ENCODE data around the gene PDPK1. TPM values are rescaled to one million over a fixed set of nuclear protein-coding genes. Genes with fewer than 3 reads are reported as not detected.

Gene PDPK1
- total and polyA plus RNA-seq, 2 of the 4 experiments (the other 2 are of a cell fraction), result 10.6 to 27.3 TPM

- H4K20me1 ChIP-seq (ENCODE audit: insufficient read depth, low read length), result peaks cover 17% of the 10 kb centered on the region
- intact Hi-C loops (cut with micrococcal nuclease), result loop anchor here (1.0 to 2.0 kb wide), 3 partner anchors 28 to 162 kb away; partner anchors contain the start of gene ABCA3
- no peaks in the 10 kb centered on the region for H3K9me1 ChIP-seq (ENCODE audit: insufficient read depth, low read length)
- H3K4me2 ChIP-seq (ENCODE audit: low read depth, low read length), result peak overlapping the region; percentile 1; the same call in 1 of the 2 replicates
- no peak overlapping the region for H3K4me3 ChIP-seq (ENCODE audit: insufficient read depth, low read depth, low read length)
- H3K18ac ChIP-seq (ENCODE audit: low read depth, low read length), result no peak overlapping the region
- in situ Hi-C loops (cut with MboI; ENCODE audit: low sequenced_read_pairs), result loop anchor here (10.0 kb wide), 1 partner anchor 247 kb away; the partner anchor contains the start of gene ECI1
- no peak overlapping the region for H4K8ac ChIP-seq (ENCODE audit: low read depth in 2 of 2, low read length in 2 of 2)
- no peak overlapping the region for H3K9ac ChIP-seq (ENCODE audit: low read depth, low read length)
- H3K79me1 ChIP-seq (ENCODE audit: low read depth in 1 of 2, low read length in 2 of 2), result peaks cover 3 to 19% of the 10 kb centered on the region in 2 experiments; a peak in 2 of 4 replicates
- H3K14ac ChIP-seq (replicated peaks; ENCODE audit: low read depth, low read length), result 0 out of 2 replicates have a peak overlapping the region, but pooled peaks have one; percentile 12
- no peak for ATAC-seq (ENCODE audit: low read depth)
- H3K27me3 ChIP-seq (ENCODE audit: control insufficient read depth, insufficient read depth, low read length), result no peaks in the 10 kb centered on the region
- H2AK9ac ChIP-seq (replicated peaks; ENCODE audit: low read depth, low read length, poor library complexity), result peak overlapping the region; percentile 73
- ChIA-PET POLR2A (ENCODE audit: unreplicated experiment) (no interaction called here), CTCF (interaction anchor here (0.7 to 1.0 kb wide), 3 partner anchors 13 to 34 kb away, joined by 3 to 4 read pairs (median 3); no protein-coding TSS in a partner anchor)
- H4K5ac ChIP-seq (ENCODE audit: low read depth, low read length), result no peak overlapping the region
- no peak overlapping the region for H2AK5ac ChIP-seq (ENCODE audit: low read depth, low read length)
- dilution Hi-C loops (cut with HindIII; ENCODE audit: low sequenced_read_pairs, unreplicated experiment), result no loop called here
- H3K36me3 ChIP-seq (ENCODE audit: control insufficient read depth, insufficient read depth, low read length), result peaks cover 7% of the 10 kb centered on the region; the same call in 1 of the 2 replicates
- peak overlapping the region; percentile 88 for H2AFZ ChIP-seq (replicated peaks; ENCODE audit: low read length, poor library complexity)
- H3K27ac ChIP-seq (ENCODE audit: insufficient read depth, low read length), result no peak overlapping the region
- no peak for DNase-seq
- WGBS, 2 experiments (ENCODE audit: extremely low coverage in 2 of 2, insufficient read length in 1 of 2), result 70% methylated on average over 11 of the region's 18 CpGs; no CpG with 5 or more reads in 1 of the 2 experiments
- no peak overlapping the region for H2BK20ac ChIP-seq (ENCODE audit: low read depth, low read length)
- 0 out of 2 replicates have a peak overlapping the region, but pooled peaks have one; percentile 34 for H4K91ac ChIP-seq (ENCODE audit: insufficient read depth, low read depth, low read length)
- peak overlapping the region; percentile 34 for H2BK5ac ChIP-seq (ENCODE audit: low read depth, low read length, poor library complexity, severe bottlenecking)
- H2BK15ac ChIP-seq (ENCODE audit: low read depth, low read length), result no peak overlapping the region
- H2BK120ac ChIP-seq (ENCODE audit: low read depth, low read length), result no peak overlapping the region
- H3K4ac ChIP-seq (ENCODE audit: low read depth, low read length), result peak overlapping the region; percentile 45
- H3K9me3 ChIP-seq (ENCODE audit: control insufficient read depth, insufficient read depth, low read length), result no peaks in the 10 kb centered on the region
- BruUV-seq (replicated peaks), result no TSS peak
- H3K56ac ChIP-seq (ENCODE audit: extremely low read depth, insufficient read depth, low read length), result no peak overlapping the region
- H3K4me1 ChIP-seq (ENCODE audit: control insufficient read depth, insufficient read depth, low read length), result peaks cover 9% of the 10 kb centered on the region
- H3K23ac ChIP-seq (ENCODE audit: low read depth, low read length), result no peak overlapping the region
- TF ChIP-seq MAFK (IDR thresholded peaks at IDR 0.05; ENCODE audit: low read depth, low read length), result no peak
- no peak for TF ChIP-seq BHLHE40 (IDR thresholded peaks at IDR 0.05; ENCODE audit: low read depth, low read length)
- no peak for TF ChIP-seq RAD21 (IDR thresholded peaks at IDR 0.05; ENCODE audit: low read length)
- no peak for TF ChIP-seq POLR2A (IDR thresholded peaks at IDR 0.05; ENCODE audit: low read depth, low read length)
- TF ChIP-seq RCOR1 (IDR thresholded peaks at IDR 0.05; ENCODE audit: insufficient replicate concordance, low read length), result no peak
- TF ChIP-seq RFX5 (IDR thresholded peaks at IDR 0.05; ENCODE audit: low read depth, low read length), result no peak
- no peak for TF ChIP-seq USF2 (IDR thresholded peaks at IDR 0.05; ENCODE audit: low read depth, low read length)
- TF ChIP-seq MXI1 (IDR thresholded peaks at IDR 0.05; ENCODE audit: borderline replicate concordance, low read depth, low read length), result no peak
- TF ChIP-seq, protein P1, sequence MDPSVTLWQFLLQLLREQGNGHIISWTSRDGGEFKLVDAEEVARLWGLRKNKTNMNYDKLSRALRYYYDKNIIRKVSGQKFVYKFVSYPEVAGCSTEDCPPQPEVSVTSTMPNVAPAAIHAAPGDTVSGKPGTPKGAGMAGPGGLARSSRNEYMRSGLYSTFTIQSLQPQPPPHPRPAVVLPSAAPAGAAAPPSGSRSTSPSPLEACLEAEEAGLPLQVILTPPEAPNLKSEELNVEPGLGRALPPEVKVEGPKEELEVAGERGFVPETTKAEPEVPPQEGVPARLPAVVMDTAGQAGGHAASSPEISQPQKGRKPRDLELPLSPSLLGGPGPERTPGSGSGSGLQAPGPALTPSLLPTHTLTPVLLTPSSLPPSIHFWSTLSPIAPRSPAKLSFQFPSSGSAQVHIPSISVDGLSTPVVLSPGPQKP (IDR thresholded peaks at IDR 0.05; ENCODE audit: borderline replicate concordance, low read depth, low read length), result no peak
- TF ChIP-seq CEBPB (IDR thresholded peaks at IDR 0.05; ENCODE audit: low read depth, low read length), result no peak
- TF ChIP-seq CHD1 (IDR thresholded peaks at IDR 0.05; ENCODE audit: low read depth, low read length), result no peak
- no peak for TF ChIP-seq FOS (IDR thresholded peaks at IDR 0.05; ENCODE audit: low read depth, low read length)
- no peak for TF ChIP-seq MAZ (IDR thresholded peaks at IDR 0.05; ENCODE audit: borderline replicate concordance, low read depth, low read length)
- TF ChIP-seq NFE2L2 (IDR thresholded peaks at IDR 0.05; ENCODE audit: low read depth, low read length), result no peak
- TF ChIP-seq SMC3 (IDR thresholded peaks at IDR 0.05; ENCODE audit: low read depth, low read length), result no peak
Observed at GRCh38 chr16:2501946-2502895, 35.6 kb upstream of the PDPK1 start.

Data from IMR-90 (cell line).